K562 (cell line): ENCODE results near the gene NFYC. TPM values are rescaled to one million over a fixed set of nuclear protein-coding genes. Genes with fewer than 3 reads are reported as not detected.
A peak's percentile ranks its signal among the peaks of the same experiment; 100 is the strongest.

Experiments
- AFF1 ChIP-seq, 2 experiments: fragments of 450-650 bp; IDR thresholded peaks; 2 replicates each; pipeline ENCODE4 v1.6.1; 2018; ENCODE audit warnings: mild to moderate bottlenecking in 2 of 2, low read depth in 1 of 2; ENCODE audit not compliant: partially characterized antibody in 2 of 2
- DEAF1 ChIP-seq: fragments of 450-650 bp; formaldehyde crosslinking; IDR thresholded peaks from 2 replicates; pipeline ENCODE4 v1.4.0; 2020; ENCODE audit warnings: mild to moderate bottlenecking, moderate library complexity
- DPF2 ChIP-seq: fragments of 450-650 bp; IDR thresholded peaks from 2 replicates; pipeline ENCODE4 v1.6.1; 2016
- GATA2 ChIP-seq: sonication (generic); formaldehyde crosslinking; IDR thresholded peaks from 2 replicates; pipeline ENCODE4 v1.4.0; 2020; ENCODE audit warnings: mild to moderate bottlenecking, missing genetic modification reagents
- HES1 ChIP-seq: fragments of 450-650 bp; IDR thresholded peaks from 2 replicates; pipeline ENCODE4 v1.6.1; 2016; ENCODE audit warnings: low read depth, mild to moderate bottlenecking, moderate library complexity
- KDM5B ChIP-seq: fragments of 200-600 bp; sonication (generic); IDR thresholded peaks from 2 replicates; pipeline ENCODE4 v1.6.1; 2012; ENCODE audit warnings: low read depth, mild to moderate bottlenecking, moderate library complexity, low read length, control low read depth, inconsistent platforms; ENCODE audit not compliant: insufficient replicate concordance
- SMAD4 ChIP-seq: fragments of 250-450 bp; sonication (Bioruptor Pico); conservative IDR thresholded peaks from 2 replicates; pipeline ENCODE4 v1.8.0; 2021; ENCODE audit warnings: inconsistent platforms, mild to moderate bottlenecking, moderate library complexity
- ZBTB40 ChIP-seq, 2 experiments: fragments of 450-650 bp in 1 of 2; sonication (generic) in 1 of 2; formaldehyde crosslinking in 1 of 2; IDR thresholded peaks; 2 replicates each; pipeline versions ENCODE4 v1.7.1 to v1.9.0; 2016 to 2022; ENCODE audit warnings: inconsistent platforms in 1 of 2, mild to moderate bottlenecking in 1 of 2, missing genetic modification reagents in 1 of 2
- ZFP30 ChIP-seq: fragments of 250-450 bp; sonication (Bioruptor Pico); IDR thresholded peaks from 2 replicates; pipeline ENCODE4 v1.8.0; 2022; ENCODE audit warnings: moderate library complexity, mild to moderate bottlenecking, inconsistent platforms, borderline replicate concordance
- ZNF282 ChIP-seq: sonication (generic); formaldehyde crosslinking; IDR thresholded peaks from 2 replicates; pipeline ENCODE4 v1.8.1; 2023; ENCODE audit warnings: missing genetic modification reagents
- polyA plus RNA-seq, 8 experiments: library from polyadenylated mRNA; depleted of rRNA in 4 of 8; stranded (reverse) in 5 of 8; unstranded in 3 of 8; fragments of >200 nt; fragmentation: Nextera tagmentation in 2 of 8; fragmentation: Illumina TruSeq in 1 of 8; extraction: Ambion mirVana in 2 of 8; extraction: Trizol in 1 of 8; gene quantifications; 2 replicates each; pipeline versions ENCODE4 v1.2.1 to v1.2.3, GENCODE V29; 2011 to 2014; ENCODE audit warnings: inconsistent platforms in 1 of 8, missing spikeins in 1 of 8
- total RNA-seq, 7 experiments: library from RNA; depleted of rRNA in 6 of 7; stranded (reverse); fragments of >200 nt in 6 of 7; fragmentation: Illumina TruSeq in 2 of 7; extraction: Trizol in 2 of 7; gene quantifications; 2 replicates each; pipeline versions ENCODE4 v1.2.1 to v1.2.3, GENCODE V29; 2011 to 2021; ENCODE audit warnings: low replicate concordance in 1 of 7

Gene NFYC
- total and polyA plus RNA-seq, 9 of the 15 experiments (the other 6 are each of a cell fraction or from before 2014, with no cell fraction given), result 4.8 to 59.8 (median 41.1) TPM

GRCh38 chr1:40774266-40774998, 82.9 kb downstream of the NFYC start (continued):
- TF ChIP-seq ZBTB40 (IDR thresholded peaks at IDR 0.05), result peak; percentile 38; the same call in 1 of the 2 replicates
- TF ChIP-seq ZBTB40 (CRISPR knock-in tag; IDR thresholded peaks at IDR 0.05), result no peak
- no peak for TF ChIP-seq ZNF282 (CRISPR knock-in tag)
- TF ChIP-seq HES1, result no peak
- no peak for TF ChIP-seq ZFP30 (CRISPR knock-in tag)
- TF ChIP-seq DEAF1, result peak; percentile 76
- TF ChIP-seq DPF2, result peak; percentile 82
- TF ChIP-seq GATA2 (CRISPR knock-in tag), result peak; percentile 45; the same call in 1 of the 2 replicates
- TF ChIP-seq KDM5B, result no peak
- TF ChIP-seq SMAD4, result peak; percentile 91
- TF ChIP-seq AFF1 (IDR thresholded peaks at IDR 0.05; ENCODE audit: low read depth in 1 of 2, partially characterized antibody in 2 of 2), result peak in 1 of 2 experiments; percentile 25
